GM10266 (cell line): ENCODE data around the gene IL21R.

Source experiments
- DNase-seq: peaks from one replicate; pipeline ENCODE4 v3.0.0; 2012; ENCODE audit errors: extremely low spot score
- TF ChIP-seq, protein P1 (sequence below): IDR thresholded peaks from 2 replicates; pipeline ENCODE4 v1.5.1; 2012; ENCODE audit warnings: mild to moderate bottlenecking, low read depth; ENCODE audit not compliant: control insufficient read depth, insufficient read depth; ENCODE audit errors: missing control alignments

Gene IL21R

DNA sequence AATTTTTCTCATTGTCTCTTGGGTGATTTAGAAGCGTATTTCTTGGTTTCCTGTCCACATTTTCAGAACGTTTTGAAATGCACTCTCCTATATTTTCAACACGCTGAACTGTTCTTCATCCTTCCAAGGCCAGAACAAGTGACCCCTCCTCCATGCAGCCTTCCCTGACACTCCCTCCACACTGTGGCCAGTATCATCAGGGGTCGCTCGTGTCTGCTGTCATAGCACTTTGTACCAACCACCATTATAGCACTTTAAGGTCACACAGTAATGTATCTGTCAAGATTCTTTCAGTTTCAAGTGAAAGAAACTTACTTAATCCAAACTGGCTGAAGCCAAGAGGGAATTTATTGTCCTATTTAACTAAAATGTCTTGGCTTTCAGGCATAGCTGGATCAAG is 17.5 kb upstream of the IL21R start:
- DNase-seq = no peak
- TF ChIP-seq, protein P1, sequence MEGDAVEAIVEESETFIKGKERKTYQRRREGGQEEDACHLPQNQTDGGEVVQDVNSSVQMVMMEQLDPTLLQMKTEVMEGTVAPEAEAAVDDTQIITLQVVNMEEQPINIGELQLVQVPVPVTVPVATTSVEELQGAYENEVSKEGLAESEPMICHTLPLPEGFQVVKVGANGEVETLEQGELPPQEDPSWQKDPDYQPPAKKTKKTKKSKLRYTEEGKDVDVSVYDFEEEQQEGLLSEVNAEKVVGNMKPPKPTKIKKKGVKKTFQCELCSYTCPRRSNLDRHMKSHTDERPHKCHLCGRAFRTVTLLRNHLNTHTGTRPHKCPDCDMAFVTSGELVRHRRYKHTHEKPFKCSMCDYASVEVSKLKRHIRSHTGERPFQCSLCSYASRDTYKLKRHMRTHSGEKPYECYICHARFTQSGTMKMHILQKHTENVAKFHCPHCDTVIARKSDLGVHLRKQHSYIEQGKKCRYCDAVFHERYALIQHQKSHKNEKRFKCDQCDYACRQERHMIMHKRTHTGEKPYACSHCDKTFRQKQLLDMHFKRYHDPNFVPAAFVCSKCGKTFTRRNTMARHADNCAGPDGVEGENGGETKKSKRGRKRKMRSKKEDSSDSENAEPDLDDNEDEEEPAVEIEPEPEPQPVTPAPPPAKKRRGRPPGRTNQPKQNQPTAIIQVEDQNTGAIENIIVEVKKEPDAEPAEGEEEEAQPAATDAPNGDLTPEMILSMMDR = no peak

DNA sequence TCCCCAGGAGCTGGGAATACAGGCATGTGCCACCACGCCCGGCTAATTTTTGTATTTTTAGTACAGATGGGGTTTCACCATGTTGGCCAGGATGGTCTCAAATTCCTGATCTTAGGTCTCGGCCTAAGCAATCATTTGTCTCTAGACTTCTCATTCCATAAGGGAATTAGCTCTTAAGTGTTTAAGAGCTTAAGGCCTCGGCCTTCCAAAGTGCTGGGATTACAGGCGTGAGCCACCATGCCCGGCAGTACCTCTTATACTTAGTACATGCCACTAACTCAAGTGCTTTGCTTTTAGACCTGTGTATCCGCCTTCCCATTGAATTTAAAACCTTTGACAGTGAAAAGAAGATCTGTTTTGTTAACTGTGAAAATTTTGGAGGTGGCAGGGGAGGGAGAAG is 16.6 kb upstream of the IL21R start:
- TF ChIP-seq, protein P1 = no peak
- DNase-seq = no peak

DNA sequence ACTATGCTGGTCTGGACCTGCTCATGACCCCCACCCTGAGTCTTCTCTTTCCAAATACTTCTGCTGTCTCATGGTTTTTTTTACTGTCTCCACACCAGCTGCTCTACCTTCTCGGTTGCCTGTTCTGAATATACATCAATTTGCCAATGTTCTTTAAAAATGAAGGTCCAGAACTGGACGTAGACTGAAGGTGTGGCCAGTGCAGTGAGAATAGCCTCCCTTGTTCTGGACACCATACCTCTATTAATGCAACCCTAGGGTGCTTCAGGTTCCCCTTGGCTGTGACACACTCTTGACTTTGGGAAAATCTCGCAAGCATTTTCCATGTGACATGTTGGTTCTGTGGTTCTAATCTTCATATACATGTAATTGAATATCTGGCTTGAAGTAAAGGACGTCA is 15.3 kb upstream of the IL21R start:
- DNase-seq = no peak
- TF ChIP-seq, protein P1 = no peak

DNA sequence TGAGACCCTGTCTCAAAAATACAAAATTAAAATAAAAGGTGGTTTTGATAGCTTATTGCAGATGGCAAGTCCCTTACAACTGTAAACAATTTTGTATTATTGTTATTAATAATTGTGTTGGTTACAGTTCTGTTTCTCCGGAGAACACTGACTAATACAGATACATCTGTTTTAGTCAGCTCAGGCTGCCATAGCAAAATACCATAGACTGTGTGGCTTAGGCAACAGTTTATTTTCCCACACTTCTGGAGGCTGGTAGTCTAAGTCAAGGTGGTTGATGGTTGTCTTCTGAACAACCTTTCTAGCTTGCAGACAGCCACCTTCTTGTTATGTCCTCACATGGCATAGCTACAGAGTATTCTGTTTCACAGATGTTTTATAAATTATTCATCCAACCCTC is 14.2 kb upstream of the IL21R start:
- no peak for DNase-seq
- TF ChIP-seq, protein P1 = no peak

DNA sequence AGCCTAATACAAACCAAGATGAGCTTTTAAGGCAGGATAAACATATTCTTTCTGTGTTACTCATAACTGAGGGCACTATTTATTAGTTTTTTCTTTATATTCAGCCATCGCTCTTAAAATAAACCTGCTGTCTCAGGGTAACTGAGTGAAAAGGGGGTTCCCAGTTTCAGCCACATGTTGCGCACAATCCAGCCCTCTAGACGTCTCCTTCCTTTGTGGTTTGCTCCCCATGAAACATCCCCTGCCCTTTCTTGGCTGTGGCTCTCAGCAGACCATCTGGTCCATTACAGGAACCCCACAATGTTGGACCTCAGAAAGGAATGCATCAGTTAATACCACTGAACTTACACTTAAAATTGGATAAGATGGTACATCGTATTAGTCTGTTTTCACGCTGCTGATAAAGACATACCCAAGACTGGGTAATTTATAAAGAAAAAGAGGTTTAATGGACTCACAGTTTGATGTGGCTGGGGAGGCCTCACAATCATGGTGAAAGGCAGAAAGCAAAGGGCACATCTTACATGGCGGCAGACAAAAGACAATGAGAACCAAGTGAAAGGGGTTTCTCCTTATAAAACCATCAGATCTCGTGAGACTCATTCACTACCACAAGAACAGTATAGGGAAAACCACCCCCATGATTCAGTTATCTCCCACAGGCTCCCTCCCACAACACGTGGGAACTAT is 12.6 kb upstream of the IL21R start:
- TF ChIP-seq, protein P1 = no peak
- DNase-seq = peak; percentile 46

DNA sequence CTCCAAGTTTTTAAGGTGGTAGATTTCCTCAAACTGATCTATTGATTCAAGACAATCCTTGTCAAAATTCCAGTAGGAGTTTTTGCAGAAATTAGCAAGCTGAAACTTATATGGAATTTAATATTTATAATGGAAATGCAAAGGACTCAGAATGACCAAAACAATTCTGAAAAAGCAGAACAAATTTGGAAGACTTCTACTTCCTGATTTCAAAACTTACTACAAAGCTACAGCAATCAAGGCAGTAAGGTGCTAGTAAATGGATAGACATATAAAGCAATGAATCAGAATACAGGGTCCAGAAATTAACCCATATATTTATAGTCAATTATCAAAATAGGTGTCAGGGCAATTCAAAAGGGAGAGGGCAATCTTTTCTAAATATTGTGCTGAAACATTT is 11.8 kb upstream of the IL21R start:
- TF ChIP-seq, protein P1 = no peak
- no peak for DNase-seq

DNA sequence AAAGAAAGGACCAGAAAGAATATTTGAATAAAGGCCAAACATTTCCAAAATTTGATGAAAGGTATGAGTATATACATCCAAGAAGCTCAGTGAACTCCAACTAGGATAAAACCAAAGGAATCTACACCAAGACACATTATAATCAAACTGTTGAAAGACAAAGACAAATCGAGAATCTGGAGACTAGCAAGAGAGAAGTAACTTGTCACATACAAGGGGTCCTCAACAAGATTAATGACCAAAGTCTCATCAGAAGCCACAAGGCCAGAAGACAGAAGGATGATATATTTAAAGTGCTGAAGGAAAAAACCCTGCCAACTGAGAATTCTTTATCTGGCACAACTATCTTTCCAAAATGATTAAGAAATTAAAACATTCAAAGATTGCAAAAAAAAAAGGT is 9.3 kb upstream of the IL21R start:
- DNase-seq = no peak
- TF ChIP-seq, protein P1 = no peak
